Measurements from ENCODE around the gene NOL4L. TPM values are rescaled to one million over a fixed set of nuclear protein-coding genes. Genes with fewer than 3 reads are reported as not detected.

The NOL4L gene
- total RNA-seq, 1 donor from 2014 or later: 37.7 TPM

GRCh38 chr20:32621071-32621890 lies 36.1 kb upstream of the NOL4L start:
- H3K4me3 Mint-ChIP-seq (ENCODE audit: unreplicated experiment): no peak overlapping the region
- H3K9me3 Mint-ChIP-seq (ENCODE audit: low read depth): no peaks in the 10 kb centered on the region
- H3K27ac Mint-ChIP-seq (ENCODE audit: unreplicated experiment): no peak overlapping the region
- peaks cover 24% of the 10 kb centered on the region for H3K27me3 Mint-ChIP-seq (ENCODE audit: low read depth)
- no peak for TF ChIP-seq CTCF (IDR thresholded peaks at IDR 0.05)
- no peaks in the 10 kb centered on the region for H3K36me3 Mint-ChIP-seq (ENCODE audit: low read depth)
- no peaks in the 10 kb centered on the region for H3K4me1 Mint-ChIP-seq (ENCODE audit: low read depth)
- DNase-seq (ENCODE audit: low spot score): no peak

GRCh38 chr20:32619586-32619985 lies 34.5 kb upstream of the NOL4L start:
- TF ChIP-seq CTCF (IDR thresholded peaks at IDR 0.05): no peak
- H3K4me3 Mint-ChIP-seq (ENCODE audit: unreplicated experiment): no peak overlapping the region
- H3K9me3 Mint-ChIP-seq (ENCODE audit: low read depth): no peaks in the 10 kb centered on the region
- H3K27ac Mint-ChIP-seq (ENCODE audit: unreplicated experiment): no peak overlapping the region
- DNase-seq (ENCODE audit: low spot score): no peak
- H3K4me1 Mint-ChIP-seq (ENCODE audit: low read depth): no peaks in the 10 kb centered on the region
- peaks cover 5% of the 10 kb centered on the region for H3K36me3 Mint-ChIP-seq (ENCODE audit: low read depth)
- H3K27me3 Mint-ChIP-seq (ENCODE audit: low read depth): peaks cover 32% of the 10 kb centered on the region

GRCh38 chr20:32614772-32615171 lies 29.6 kb upstream of the NOL4L start:
- H3K27me3 Mint-ChIP-seq (ENCODE audit: low read depth): peaks cover 37% of the 10 kb centered on the region
- DNase-seq (ENCODE audit: low spot score): no peak
- no peaks in the 10 kb centered on the region for H3K9me3 Mint-ChIP-seq (ENCODE audit: low read depth)
- peaks cover 5% of the 10 kb centered on the region for H3K36me3 Mint-ChIP-seq (ENCODE audit: low read depth)
- TF ChIP-seq CTCF (IDR thresholded peaks at IDR 0.05): no peak
- no peak overlapping the region for H3K27ac Mint-ChIP-seq (ENCODE audit: unreplicated experiment)
- no peak overlapping the region for H3K4me3 Mint-ChIP-seq (ENCODE audit: unreplicated experiment)
- H3K4me1 Mint-ChIP-seq (ENCODE audit: low read depth): no peaks in the 10 kb centered on the region

GRCh38 chr20:32614303-32614702 lies 29.2 kb upstream of the NOL4L start:
- no peak for DNase-seq (ENCODE audit: low spot score)
- Mint-ChIP-seq H3K4me1 (ENCODE audit: low read depth) (no peaks in the 10 kb centered on the region), H3K4me3 (ENCODE audit: unreplicated experiment) (no peak overlapping the region), H3K27ac (ENCODE audit: unreplicated experiment) (no peak overlapping the region), H3K27me3 (ENCODE audit: low read depth) (peaks cover 32% of the 10 kb centered on the region), H3K9me3 (ENCODE audit: low read depth) (no peaks in the 10 kb centered on the region), H3K36me3 (ENCODE audit: low read depth) (peaks cover 5% of the 10 kb centered on the region)
- TF ChIP-seq CTCF (IDR thresholded peaks at IDR 0.05): no peak

GRCh38 chr20:32613192-32614053 lies 28.3 kb upstream of the NOL4L start:
- H3K36me3 Mint-ChIP-seq (ENCODE audit: low read depth): peaks cover 5% of the 10 kb centered on the region

More at GRCh38 chr20:32613192-32614053, 28.3 kb upstream of the NOL4L start:
- DNase-seq (ENCODE audit: low spot score): no peak
- Mint-ChIP-seq H3K4me3 (ENCODE audit: unreplicated experiment) (no peak overlapping the region), H3K27ac (ENCODE audit: unreplicated experiment) (no peak overlapping the region), H3K4me1 (ENCODE audit: low read depth) (no peaks in the 10 kb centered on the region), H3K9me3 (ENCODE audit: low read depth) (no peaks in the 10 kb centered on the region), H3K27me3 (ENCODE audit: low read depth) (peaks cover 25% of the 10 kb centered on the region)
- TF ChIP-seq CTCF (IDR thresholded peaks at IDR 0.05): no peak

All from chondrocyte (in vitro differentiated cells).